ENCODE results near the gene CSNK2A1.

The CSNK2A1 gene

DNA sequence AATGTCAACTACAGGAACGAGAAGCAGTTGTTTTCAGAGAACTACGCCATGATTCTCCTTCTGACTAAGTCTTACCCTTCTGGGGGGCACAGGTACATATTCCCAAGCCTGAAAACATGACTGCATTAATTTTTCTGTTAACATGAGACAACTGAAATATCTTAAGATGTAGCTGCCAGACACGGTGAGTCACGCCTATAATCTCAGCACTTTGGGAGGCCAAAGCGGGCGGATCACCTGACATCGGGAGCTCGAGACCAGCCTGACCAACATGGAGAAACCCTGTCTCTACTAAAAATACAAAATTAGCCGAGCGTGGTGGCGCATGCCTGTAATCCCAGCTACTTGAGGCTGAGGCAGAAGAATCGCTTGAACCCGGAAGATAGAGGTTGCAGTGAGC lies 103.0 kb downstream of the CSNK2A1 start:
- Histone ChIP-seq H2AFZ (ENCODE audit: low read depth, low read length) (no peak overlapping the region), H3K4me1 (ENCODE audit: insufficient read depth, low read length) (no peaks in the 10 kb centered on the region), H3K4me3 (ENCODE audit: low read length) (no peak overlapping the region), H3K9me3 (ENCODE audit: low read length) (no peaks in the 10 kb centered on the region), H3K27me3 (ENCODE audit: insufficient read depth, low read length) (no peaks in the 10 kb centered on the region), H3K36me3 (ENCODE audit: insufficient read depth, low read length) (peaks cover 85% of the 10 kb centered on the region)

DNA sequence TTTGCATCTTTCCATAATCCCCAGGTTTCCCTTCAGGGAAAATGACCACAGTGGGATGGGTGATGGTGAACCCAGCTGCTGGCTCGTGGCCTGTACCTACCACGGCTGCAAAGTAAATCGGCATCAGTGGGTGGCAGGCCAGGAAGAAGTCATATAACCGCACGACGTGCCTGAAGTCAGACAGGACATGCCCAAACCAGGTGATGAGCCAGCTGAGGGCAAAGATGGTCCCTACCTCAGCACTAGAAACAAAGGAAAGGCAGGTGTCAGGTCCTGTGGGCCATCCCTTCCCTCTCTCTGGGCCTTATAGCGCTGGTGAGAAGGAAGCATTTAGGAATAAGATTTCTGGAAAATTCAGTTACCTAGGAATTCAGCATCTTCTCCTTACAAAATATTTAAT lies 103.4 kb downstream of the CSNK2A1 start:
- peaks cover 88% of the 10 kb centered on the region for H3K36me3 ChIP-seq (ENCODE audit: insufficient read depth, low read length)
- H2AFZ ChIP-seq (ENCODE audit: low read depth, low read length), result no peak overlapping the region
- H3K9me3 ChIP-seq (ENCODE audit: low read length), result no peaks in the 10 kb centered on the region

DNA sequence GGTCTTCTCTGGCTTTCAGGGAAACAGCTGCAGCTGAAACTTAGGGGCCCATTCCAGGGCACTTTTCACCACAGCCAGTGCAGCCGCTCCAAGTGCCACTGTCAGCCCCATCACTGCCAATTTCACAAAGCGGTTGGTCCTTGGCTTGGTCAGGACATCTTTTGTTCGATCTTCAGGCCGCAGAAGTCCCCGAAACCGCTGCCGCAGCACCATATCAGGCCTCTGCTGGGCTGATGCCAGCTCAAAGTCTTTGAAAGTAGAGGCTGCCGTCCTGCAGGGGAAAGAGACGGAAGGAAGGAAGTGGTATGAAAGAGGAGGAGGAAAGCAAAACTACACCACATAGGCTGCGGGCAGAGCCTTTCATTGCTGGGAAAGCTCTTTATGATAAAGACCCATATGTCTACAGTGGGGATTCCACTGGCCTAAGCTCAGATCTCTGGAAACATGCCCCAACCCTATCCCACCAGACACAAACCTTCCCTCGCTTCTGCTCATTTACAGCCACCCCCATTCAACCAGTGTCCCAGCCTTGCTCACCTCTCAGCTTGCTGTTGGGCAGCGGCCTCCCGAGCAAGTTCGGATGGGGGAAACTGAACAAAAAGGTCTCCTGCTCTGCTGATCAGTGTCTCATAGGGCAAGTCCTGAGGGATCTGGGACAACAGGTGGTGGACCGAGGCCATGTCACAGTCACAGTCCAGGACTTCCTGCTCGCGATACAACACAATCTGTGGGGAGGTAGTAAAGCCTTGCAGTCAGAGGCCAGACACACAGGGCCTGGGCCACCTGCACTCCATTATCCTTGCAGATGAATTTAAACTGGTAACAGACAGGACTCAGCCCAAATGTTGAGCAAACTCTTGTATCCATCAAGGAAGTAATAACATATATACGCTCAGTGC lies 104.8 kb downstream of the CSNK2A1 start:
- Histone ChIP-seq H3K36me3 (ENCODE audit: insufficient read depth, low read length) (peaks cover 81% of the 10 kb centered on the region), H3K27me3 (ENCODE audit: insufficient read depth, low read length) (no peaks in the 10 kb centered on the region), H3K9me3 (ENCODE audit: low read length) (no peaks in the 10 kb centered on the region), H3K4me3 (ENCODE audit: low read length) (no peak overlapping the region), H3K4me1 (ENCODE audit: insufficient read depth, low read length) (no peaks in the 10 kb centered on the region), H2AFZ (ENCODE audit: low read depth, low read length) (no peak overlapping the region)

More for the DNA sequence above, 103.4 kb downstream of the CSNK2A1 start:
- Histone ChIP-seq H3K4me3 (ENCODE audit: low read length) (no peak overlapping the region), H3K4me1 (ENCODE audit: insufficient read depth, low read length) (no peaks in the 10 kb centered on the region), H3K27me3 (ENCODE audit: insufficient read depth, low read length) (no peaks in the 10 kb centered on the region)

DNA sequence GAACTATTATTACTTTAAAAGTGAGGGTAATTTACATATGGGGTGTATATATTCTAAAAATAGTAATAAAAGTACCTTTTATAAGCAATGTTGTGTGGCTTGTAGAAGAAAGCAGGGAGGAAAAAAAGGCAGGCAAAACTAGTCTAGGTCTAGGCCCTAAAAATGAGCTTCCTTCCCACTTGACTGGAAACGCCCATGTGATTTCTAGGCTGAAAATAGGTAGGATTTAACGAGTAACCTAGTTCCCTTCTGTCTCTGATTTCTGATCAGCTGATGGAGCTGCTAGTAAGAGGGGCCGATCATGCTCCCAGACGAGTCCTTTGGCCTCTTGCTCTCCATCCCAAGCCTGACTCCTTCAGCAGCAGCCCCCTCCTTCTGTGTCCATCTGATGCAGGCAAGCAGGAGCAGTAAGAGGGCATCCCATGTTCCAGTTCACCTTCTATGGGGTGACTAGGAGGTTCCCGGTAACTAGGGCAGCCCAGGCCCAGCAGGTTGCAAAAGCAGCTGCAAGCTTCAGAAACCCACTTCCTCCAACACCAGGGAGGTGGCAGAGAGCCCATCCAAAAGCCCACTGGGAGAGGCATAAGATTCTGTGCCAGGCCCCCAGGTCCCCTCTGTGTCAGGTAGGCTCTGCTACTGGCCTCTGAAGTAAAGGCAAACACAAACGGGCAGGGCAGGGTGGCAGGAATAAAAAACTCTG lies 105.7 kb downstream of the CSNK2A1 start:
- Histone ChIP-seq H3K4me3 (ENCODE audit: low read length) (no peak overlapping the region), H3K27me3 (ENCODE audit: insufficient read depth, low read length) (no peaks in the 10 kb centered on the region), H3K4me1 (ENCODE audit: insufficient read depth, low read length) (no peaks in the 10 kb centered on the region), H3K36me3 (ENCODE audit: insufficient read depth, low read length) (peaks cover 75% of the 10 kb centered on the region), H3K9me3 (ENCODE audit: low read length) (no peaks in the 10 kb centered on the region), H2AFZ (ENCODE audit: low read depth, low read length) (no peak overlapping the region)

DNA sequence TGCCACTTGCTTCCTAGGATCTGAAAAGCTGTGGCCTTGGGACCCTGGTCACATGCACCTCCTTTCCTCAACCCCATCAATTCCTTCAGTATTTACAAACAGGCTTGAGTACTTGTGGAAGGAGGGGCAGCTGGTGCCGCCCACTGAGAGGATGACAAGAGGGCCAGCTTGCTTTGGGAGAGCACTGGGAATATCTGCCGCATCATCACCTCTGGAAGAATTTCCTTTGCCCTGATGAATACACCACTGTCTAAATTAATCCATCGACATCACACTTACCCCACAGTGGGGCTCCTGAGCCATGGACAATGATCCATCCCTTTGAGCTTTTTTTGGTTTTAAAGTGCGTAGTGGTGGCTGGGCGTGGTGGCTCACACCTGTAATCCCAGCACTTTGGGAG lies 107.1 kb downstream of the CSNK2A1 start:
- Histone ChIP-seq H2AFZ (ENCODE audit: low read depth, low read length) (no peak overlapping the region), H3K4me1 (ENCODE audit: insufficient read depth, low read length) (no peaks in the 10 kb centered on the region), H3K4me3 (ENCODE audit: low read length) (no peak overlapping the region), H3K9me3 (ENCODE audit: low read length) (no peaks in the 10 kb centered on the region), H3K27me3 (ENCODE audit: insufficient read depth, low read length) (no peaks in the 10 kb centered on the region), H3K36me3 (ENCODE audit: insufficient read depth, low read length) (peaks cover 61% of the 10 kb centered on the region)

DNA sequence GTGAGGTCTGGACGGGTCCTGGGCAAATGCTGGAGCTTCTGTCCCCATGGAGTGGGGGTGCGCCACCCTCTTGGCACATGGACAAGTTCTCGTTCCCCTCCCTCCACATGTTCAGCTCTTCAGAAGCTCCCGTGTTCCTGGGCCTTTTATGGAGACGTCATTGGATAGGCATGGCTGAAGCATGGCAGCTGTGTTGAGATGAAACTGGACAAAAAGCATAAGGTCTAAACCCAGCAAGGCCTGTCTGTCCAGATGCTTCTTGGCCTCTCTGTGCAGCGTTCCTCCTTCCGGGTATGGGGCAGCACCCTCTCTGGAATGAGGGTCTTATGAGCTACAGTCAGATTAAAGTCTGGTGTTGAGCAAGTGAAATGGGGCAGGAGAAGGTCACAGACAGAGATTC lies 108.0 kb downstream of the CSNK2A1 start:
- Histone ChIP-seq H3K4me3 (ENCODE audit: low read length) (no peak overlapping the region), H2AFZ (ENCODE audit: low read depth, low read length) (no peak overlapping the region), H3K27me3 (ENCODE audit: insufficient read depth, low read length) (no peaks in the 10 kb centered on the region), H3K4me1 (ENCODE audit: insufficient read depth, low read length) (no peaks in the 10 kb centered on the region), H3K9me3 (ENCODE audit: low read length) (no peaks in the 10 kb centered on the region), H3K36me3 (ENCODE audit: insufficient read depth, low read length) (peaks cover 59% of the 10 kb centered on the region)

DNA sequence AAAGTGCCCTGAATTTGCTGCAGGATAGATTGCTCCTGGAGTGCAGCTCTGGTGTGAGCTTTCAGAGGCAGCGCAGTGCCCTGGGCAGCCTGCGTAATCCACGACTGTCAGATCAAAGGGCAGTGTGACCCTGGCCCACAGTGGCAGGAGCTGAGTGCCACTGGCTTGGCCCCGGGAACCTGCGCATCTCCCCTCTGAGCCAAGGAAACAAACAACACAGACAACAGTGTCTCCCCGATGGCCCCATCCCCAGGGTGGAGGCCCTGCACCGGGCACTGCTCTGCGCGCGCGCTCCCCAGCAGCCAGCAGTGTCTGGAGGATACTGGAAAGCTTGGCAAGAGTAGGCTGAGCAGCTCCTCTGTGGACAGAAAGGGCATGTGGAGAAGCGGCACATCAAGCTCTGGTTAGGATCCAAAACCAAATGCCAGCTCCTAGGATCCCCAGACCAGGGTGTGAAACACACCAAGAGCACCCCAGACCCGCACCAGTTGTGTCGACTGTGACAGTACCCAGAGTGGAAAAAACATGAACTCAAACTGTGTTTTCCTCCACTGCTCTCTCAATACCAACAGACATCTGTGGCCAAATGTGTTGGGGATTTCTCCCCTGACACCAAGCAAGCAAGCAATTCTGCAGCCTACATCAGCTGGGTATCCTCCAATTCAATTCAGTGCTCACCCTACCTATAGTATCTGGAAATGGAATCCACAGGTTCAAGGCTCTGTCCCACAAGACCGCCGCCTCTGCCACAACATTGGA lies 108.8 kb downstream of the CSNK2A1 start:
- no peaks in the 10 kb centered on the region for H3K4me1 ChIP-seq (ENCODE audit: insufficient read depth, low read length)
- no peak overlapping the region for H3K4me3 ChIP-seq (ENCODE audit: low read length)
- H3K27me3 ChIP-seq (ENCODE audit: insufficient read depth, low read length), result no peaks in the 10 kb centered on the region
- H3K9me3 ChIP-seq (ENCODE audit: low read length), result no peaks in the 10 kb centered on the region
- H2AFZ ChIP-seq (ENCODE audit: low read depth, low read length), result no peak overlapping the region
- H3K36me3 ChIP-seq (ENCODE audit: insufficient read depth, low read length), result peaks cover 57% of the 10 kb centered on the region

DNA sequence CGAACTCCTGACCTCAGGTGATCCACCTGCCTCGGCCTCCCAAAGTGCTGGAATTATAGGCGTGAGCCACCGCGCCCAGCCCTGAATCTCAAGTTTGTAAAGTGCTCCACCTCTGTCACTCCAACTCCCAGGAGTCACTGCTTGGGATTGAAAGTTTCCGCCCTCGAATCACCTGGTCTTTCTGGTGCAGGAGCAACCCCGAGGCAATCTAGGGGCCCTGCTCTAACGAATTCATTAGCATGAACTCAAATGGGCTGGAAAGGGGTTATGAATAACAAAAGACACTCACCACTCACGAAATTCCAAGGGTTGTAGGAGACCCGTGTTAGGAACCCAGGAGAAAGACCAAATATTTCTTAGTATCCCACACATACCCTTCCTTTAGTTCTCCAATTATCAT lies 109.4 kb downstream of the CSNK2A1 start:
- Histone ChIP-seq H3K36me3 (ENCODE audit: insufficient read depth, low read length) (peaks cover 56% of the 10 kb centered on the region), H2AFZ (ENCODE audit: low read depth, low read length) (no peak overlapping the region), H3K4me3 (ENCODE audit: low read length) (no peak overlapping the region), H3K4me1 (ENCODE audit: insufficient read depth, low read length) (no peaks in the 10 kb centered on the region), H3K27me3 (ENCODE audit: insufficient read depth, low read length) (no peaks in the 10 kb centered on the region), H3K9me3 (ENCODE audit: low read length) (no peaks in the 10 kb centered on the region)

DNA sequence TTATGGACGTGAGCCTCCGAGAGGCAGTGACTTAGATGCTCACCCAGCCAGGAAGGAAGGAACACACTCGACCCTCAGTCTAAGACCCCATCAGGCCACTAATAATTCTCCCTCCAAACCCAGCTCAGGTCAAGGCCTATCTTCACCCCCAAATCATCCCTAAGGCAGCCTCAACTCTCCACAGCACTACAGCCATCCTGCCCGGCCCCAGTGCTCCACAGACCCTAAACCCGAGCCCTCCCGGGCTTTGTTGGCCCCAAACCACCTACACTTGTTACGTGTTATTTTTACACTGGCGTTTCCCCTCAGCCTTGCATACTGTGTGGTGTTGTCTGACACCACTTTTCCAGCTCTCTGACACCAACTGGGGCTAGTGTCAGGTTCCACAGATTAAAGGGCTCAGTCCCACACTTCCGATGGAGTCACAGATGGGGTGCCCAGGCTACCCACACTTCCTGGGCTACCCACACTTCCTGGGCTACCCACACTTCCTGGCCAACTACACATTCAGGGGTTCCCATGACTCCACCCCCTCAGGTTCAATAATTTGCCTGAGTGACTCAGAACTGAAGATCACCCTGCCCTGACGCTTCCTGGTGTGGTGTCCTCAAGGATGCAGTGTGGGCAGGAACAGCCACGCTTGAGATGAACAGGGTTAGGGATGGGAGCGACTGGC lies 110.2 kb downstream of the CSNK2A1 start:
- H3K36me3 ChIP-seq (ENCODE audit: insufficient read depth, low read length), result peaks cover 51% of the 10 kb centered on the region
- no peak overlapping the region for H3K4me3 ChIP-seq (ENCODE audit: low read length)
- no peak overlapping the region for H2AFZ ChIP-seq (ENCODE audit: low read depth, low read length)
- H3K9me3 ChIP-seq (ENCODE audit: low read length), result no peaks in the 10 kb centered on the region
- no peaks in the 10 kb centered on the region for H3K27me3 ChIP-seq (ENCODE audit: insufficient read depth, low read length)
- H3K4me1 ChIP-seq (ENCODE audit: insufficient read depth, low read length), result no peaks in the 10 kb centered on the region

DNA sequence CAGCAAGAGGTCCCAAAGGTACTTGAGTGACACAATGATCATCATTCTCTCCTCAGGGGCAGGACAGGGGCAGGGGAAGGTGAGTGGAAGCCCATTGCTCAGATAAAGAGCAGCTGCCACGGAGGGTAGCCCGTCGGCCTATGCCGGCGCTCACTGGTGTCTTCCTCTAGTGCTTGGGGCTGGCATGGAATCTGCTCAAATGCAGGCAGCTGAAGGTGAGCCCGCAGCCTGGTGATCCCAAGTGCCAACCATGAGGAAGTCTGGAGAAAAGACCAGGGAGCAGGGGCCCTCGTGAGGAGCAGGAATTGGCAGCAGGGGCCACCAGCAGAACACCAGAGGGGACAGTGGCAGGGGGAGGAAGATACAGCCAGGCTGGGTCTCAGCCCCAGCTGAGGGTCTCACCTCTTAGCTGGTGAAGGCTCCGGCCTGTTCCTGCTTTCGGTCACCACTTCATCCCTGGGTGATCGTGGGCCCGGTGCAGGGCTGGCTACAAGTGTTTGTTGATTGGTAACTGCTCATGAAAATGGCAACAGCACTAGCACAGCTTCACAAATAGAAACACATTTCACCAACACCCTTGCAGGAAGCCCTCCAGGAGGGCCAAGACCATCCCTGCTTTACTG lies 110.8 kb downstream of the CSNK2A1 start:
- H3K4me3 ChIP-seq (ENCODE audit: low read length), result no peak overlapping the region
- H3K27me3 ChIP-seq (ENCODE audit: insufficient read depth, low read length), result no peaks in the 10 kb centered on the region
- no peaks in the 10 kb centered on the region for H3K4me1 ChIP-seq (ENCODE audit: insufficient read depth, low read length)
- no peak overlapping the region for H2AFZ ChIP-seq (ENCODE audit: low read depth, low read length)
- H3K9me3 ChIP-seq (ENCODE audit: low read length), result no peaks in the 10 kb centered on the region
- peaks cover 51% of the 10 kb centered on the region for H3K36me3 ChIP-seq (ENCODE audit: insufficient read depth, low read length)

DNA sequence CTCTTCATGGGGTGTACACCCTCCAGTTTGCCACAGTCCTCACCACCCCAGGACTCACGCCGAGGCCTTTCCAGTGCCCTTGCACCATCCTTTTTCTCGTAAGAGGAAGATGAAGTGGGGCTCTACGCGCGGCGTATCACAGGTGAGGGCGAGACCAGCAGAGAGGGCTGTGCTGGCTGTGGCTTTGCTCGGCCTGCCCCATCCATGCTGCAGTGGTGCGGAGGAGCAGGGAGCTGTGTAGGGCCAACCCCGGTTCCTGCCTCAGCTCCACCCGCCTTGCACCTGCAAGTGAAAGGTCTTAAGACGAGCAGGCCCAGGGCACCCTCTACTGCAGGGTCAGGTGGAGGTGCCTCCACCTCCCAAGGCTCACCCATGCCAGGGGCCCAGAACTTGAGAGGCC lies 111.4 kb downstream of the CSNK2A1 start:
- Histone ChIP-seq H2AFZ (ENCODE audit: low read depth, low read length) (no peak overlapping the region), H3K4me1 (ENCODE audit: insufficient read depth, low read length) (no peaks in the 10 kb centered on the region), H3K4me3 (ENCODE audit: low read length) (no peak overlapping the region), H3K9me3 (ENCODE audit: low read length) (no peaks in the 10 kb centered on the region), H3K27me3 (ENCODE audit: insufficient read depth, low read length) (no peaks in the 10 kb centered on the region), H3K36me3 (ENCODE audit: insufficient read depth, low read length) (peaks cover 52% of the 10 kb centered on the region)
